Stimulated activated CD4-positive, alpha-beta T cell treated with anti-CD3 and anti-CD28 coated beads, TNF-alpha, amount 100 ng/mL, for 1 hour (primary cell): ENCODE results near the gene JAK2.
"Not testable (repeated sequence)": the region's sequence is repeated elsewhere in the genome, so short reads cannot be mapped to it uniquely, and the experiment has no call there.

Experiments used
- DNase-seq, 3 donors: peaks; one replicate each; pipeline ENCODE4 v3.0.0-alpha.2; 2020; ENCODE audit warnings: low read depth in 3 of 3, low spot score in 1 of 3

JAK2 gene

DNA sequence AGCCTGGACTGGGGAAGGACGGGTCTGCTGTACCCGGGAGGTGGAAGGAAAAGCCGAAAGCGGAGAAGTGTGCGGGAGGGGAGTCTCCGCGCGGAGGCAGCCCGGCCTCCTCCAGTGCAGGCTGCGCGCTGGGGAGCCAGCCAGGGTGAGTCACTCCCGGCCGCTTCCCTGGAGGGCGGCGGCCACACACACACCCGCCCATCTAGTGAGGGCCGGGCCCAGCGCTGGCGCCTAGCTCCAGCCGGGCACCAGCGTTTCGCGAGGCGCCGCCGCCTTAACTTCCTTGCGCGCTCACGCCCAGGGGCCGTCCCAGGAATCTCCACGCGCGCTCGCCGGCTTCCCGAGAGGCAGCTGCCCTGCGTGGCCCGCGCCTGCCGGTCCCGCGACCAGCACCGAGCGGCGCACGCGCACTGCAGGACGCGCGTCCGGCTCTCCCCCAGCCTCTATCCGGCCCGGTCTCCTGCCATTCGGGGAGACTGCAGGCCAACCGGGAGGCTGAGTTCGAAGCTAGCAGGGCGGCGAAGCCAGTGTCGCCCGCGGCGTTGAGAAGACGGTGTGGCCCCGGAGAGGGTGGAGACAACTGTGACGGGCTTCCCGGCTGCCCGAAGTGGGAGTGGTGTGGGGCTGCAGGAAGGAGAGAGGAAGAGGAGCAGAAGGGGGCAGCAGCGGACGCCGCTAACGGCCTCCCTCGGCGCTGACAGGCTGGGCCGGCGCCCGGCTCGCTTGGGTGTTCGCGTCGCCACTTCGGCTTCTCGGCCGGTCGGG, at the start of gene JAK2:
JAK2 (plus strand) TSS at position 652 of the 765 bp plus-strand sequence. CDS start 36,716 bp downstream, outside the sequence.
- DNase-seq: peak; percentile 38 to 65 (median 58)

GRCh38 chr9:4936277-4936676, 48.8 kb upstream of the JAK2 start:
- DNase-seq: no peak

GRCh38 chr9:4936823-4937222, 48.2 kb upstream of the JAK2 start:
- no peak for DNase-seq

GRCh38 chr9:4937446-4937845, 47.6 kb upstream of the JAK2 start:
- no peak for DNase-seq

- DNase-seq: no peak
These were observed 46.6 kb upstream of the JAK2 start for GRCh38 chr9:4938496-4938895.

GRCh38 chr9:4939118-4939561, 45.9 kb upstream of the JAK2 start:
- DNase-seq: no peak

DNA sequence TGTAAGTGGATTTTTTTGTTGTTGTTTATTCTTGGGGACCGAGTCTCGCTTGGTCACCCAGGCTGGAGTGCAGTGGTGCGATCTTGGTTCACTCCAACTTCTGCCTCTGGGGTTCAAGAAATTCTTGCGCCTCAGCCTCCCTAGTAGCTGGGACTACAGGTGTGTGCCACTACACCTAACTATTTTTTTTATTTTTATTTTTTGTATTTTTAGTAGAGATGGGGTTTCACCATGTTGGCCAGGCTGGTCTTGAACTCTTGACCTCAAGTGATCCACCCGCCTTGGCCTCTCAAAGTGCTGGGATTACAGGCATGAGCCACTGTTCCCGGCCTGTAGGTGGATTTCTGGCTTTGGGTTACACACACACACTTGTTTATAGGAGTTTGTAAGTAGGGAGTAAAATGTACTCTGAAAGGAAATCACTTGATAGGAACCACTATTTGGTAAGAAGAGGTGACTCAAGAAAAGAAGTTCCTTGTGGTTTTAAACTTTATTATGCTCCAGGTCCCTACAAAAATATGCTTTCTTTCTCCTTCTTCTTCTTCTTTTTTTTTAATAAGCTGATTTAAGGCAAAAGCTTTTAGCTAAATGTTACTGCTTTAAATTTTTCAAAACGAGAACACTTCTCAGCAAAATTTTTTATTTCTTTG, 42.9 kb upstream of the JAK2 start:
- DNase-seq: not testable (repeated sequence)

DNA sequence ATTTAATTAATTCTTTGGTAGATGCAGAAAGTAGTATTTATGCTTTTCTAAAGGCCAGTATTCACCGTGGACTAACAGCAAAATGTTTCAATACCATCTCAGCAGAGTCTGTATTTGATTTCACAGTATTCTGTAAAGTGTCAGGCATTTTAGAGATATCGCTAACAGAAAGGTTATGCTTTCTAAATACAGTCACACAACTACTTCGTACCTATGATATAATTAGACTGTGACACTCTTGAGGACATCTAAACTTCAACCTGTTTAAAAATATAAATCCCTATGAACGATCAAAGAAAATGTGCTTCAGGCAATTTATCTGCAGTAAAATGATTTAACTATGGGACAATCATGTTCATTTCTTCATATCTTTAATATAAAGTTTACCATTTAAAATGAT, 41.7 kb upstream of the JAK2 start:
- no peak for DNase-seq

GRCh38 chr9:4944431-4945211, 40.5 kb upstream of the JAK2 start:
- not testable (repeated sequence) for DNase-seq

DNA sequence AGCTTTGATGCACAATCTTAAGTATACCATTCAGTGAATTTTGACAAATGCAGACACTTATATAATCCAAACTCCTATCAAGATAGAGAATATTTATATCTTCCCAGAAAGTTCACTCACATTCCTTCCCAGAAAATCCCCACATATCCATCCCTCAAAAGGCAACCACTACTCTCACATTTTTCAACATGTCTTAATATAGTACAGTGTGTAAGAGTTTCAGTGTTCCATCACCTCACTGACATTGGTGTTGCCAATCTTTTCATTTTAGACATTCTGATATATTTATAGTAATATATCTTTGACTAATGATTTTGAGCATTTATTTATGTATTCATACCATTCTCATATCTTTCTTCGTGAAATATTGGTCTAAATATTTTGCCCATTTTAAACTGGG, 38.1 kb upstream of the JAK2 start:
- DNase-seq: no peak

GRCh38 chr9:4955836-4956235, 29.2 kb upstream of the JAK2 start:
- no peak for DNase-seq

DNA sequence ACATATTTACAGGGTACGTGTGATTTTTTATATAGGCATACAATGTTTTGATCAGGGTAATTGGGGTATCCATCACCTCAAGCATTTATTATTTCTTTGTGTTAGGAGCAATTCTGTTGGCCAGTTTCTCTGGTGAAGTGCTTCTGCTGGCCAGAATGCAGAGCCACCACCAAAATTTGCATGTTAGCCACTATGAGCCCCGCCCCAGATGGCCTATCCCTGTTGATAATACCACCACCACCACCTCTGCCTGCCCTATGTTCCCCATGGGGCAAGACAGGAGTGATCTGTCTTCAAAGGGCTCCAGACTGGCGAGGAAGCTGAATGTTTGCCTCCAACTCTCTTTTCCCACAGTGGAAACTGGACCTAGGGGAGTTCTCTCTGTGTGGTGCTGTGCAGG, 26.0 kb upstream of the JAK2 start:
- DNase-seq: no peak

DNA sequence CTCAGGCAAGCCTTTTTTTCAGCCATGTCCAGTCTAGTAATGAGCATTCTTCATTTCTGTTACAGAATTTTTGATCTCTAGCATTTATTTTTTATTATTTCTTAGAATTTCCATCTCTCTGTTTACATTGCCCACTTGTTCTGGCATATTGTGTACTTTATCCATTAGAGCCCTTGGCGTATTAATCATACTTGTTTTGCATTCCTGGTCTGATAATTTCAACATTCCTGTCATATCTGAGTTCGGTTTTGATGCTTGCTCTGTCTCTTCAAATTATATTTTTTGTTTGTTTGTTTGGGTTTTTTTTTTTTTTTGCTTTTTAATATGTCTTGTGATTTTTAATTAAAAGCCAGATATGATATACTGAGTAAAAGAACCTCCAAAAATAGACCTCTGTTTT, 23.0 kb upstream of the JAK2 start:
- no peak for DNase-seq

- DNase-seq: no peak
These were observed 20.5 kb upstream of the JAK2 start for GRCh38 chr9:4964540-4964939.

DNA sequence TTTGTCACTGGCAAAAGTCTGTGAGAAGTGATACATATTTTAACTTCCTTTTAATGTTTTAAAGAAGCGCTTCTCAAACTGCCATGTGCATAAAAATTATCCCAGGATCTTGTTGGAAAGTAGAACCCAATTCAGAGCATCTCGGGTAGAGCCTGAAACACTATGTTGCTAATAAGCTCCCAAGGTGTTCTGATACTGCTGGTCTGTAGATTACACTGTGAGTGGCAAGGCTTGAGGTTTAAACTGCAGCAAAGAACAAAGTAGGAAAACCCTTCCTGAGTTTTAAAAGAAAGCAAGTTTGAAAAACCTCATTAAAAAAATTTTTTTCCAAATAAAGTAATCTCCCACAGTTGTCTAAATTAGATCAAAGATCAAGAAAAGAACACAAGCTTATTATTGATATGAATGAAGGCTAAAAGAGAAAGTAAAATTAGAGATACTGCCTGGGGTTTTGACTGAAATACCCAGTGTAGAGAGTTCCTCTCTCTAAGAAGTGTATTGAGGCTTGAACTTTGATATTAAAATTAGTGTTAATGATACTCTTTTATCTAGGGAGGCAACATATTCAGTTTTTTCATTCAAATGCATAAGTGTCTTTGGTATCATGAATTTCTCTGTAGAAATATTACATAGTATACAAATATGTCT, 19.8 kb upstream of the JAK2 start:
- no peak for DNase-seq

- DNase-seq: no peak
These were observed 17.5 kb upstream of the JAK2 start for GRCh38 chr9:4967523-4967922.

DNA sequence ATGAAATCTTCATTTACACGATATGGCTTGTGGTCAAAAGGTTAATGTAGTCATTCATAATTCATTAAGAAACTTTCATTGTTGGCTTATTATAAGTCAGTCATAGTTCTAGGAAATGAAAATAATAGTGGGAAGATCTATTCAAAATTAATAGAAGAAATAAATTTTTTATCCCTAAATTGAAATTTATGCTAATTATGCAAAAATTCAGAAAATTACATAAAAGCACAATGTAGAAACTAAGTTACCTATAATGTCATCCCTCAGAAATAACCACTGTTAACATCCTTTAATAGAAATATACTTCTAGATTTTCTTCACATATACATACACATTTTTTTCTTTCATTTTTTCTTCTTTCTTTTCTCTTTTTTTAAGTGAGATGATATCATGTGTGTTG, 15.9 kb upstream of the JAK2 start:
- no peak for DNase-seq

DNA sequence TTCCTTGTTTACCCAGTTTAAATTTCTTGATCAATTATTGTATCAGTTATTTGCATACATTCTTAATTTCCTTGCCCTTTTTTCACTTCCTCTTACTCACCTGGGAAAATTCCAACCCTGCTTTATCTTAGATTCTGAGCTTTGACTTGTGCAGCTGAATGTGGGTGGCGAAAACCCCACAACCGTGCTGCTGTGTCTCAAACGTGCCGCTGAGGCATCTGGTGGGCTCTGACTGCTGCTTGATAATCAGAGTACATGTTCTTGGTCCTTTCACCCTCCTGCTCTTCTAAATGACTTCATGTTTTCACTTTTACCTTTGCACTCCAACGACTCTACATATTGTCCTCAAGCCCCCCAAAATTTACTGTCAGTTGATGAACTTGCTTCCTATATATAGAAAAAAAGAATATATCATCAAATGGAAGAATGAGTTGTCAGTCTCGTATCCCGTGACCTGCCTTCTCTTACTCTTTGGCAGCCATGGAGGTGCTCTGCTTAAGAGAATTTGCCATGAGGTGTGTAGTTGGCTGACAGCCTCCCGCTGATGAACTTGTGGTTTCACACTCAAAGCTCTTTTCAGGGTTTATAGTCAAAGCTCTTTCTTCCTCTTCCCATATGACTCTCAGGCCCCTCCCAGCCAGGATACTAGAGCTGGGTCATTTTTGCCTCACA, 14.0 kb upstream of the JAK2 start:
- peak in 1 of 3 donors; percentile 56 for DNase-seq

GRCh38 chr9:4973246-4973645, 11.8 kb upstream of the JAK2 start:
- no peak for DNase-seq

DNA sequence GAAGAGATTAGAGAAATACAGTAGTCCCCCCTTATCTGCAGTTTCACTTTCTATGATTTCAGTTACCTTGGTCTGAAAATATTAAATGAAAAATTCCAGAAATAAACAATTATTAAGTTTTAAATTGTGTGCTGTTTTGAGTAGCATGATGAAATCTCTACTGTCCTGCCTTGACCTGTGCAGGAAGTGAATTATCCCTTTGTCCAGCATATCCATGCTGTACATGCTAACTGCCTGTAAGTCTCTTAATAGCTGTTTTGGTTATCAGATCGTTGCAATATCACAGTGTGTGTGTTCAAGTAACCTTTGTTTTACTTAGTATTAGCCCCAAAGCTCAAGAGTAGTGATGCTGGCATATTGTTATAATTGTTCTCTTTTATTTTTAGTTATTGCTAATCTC, 11.2 kb upstream of the JAK2 start:
- no peak for DNase-seq

DNA sequence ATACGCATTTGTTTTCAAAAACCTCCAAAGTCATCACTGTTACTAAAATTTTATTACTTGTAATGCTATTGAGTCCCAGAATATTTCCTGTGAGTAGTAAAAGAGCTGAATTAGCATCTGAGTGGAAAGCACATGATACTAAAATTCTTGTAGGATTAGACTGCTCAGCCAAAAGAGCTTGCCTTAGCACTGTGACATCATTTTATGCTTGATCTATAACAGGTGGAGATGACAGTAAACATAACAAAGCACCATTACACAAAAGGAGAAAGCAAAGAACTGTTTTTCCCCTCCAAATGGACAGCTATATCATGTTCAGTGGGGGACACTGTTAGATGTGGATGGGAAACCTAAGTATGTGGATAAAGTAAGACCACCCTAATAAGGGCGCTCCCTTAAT, 5.8 kb upstream of the JAK2 start:
- no peak for DNase-seq
